Mesenchymal stem cell (in vitro differentiated cells and primary cell): Measurements from ENCODE around the gene RAB37.
A peak's percentile ranks its signal among the peaks of the same experiment; 100 is the strongest.

ENCODE experiments used
- DNase-seq: peaks from one replicate; pipeline ENCODE4 v3.0.0-alpha.2; 2013
- H2AFZ ChIP-seq: one replicate; pipeline ENCODE4 v1.6.1; 2013; ENCODE audit warnings: low read depth, mild to moderate bottlenecking, control low read depth, inconsistent platforms, low read length, moderate library complexity
- H2AK5ac ChIP-seq: 2 replicates; pipeline ENCODE4 v1.6.1; 2013; ENCODE audit warnings: low read length, moderate library complexity, mild to moderate bottlenecking, inconsistent platforms; ENCODE audit not compliant: severe bottlenecking
- H2BK120ac ChIP-seq: one replicate; pipeline ENCODE4 v1.6.1; 2013; ENCODE audit warnings: low read depth, mild to moderate bottlenecking, inconsistent platforms, low read length, moderate library complexity
- H2BK12ac ChIP-seq, 2 experiments: one replicate each; pipeline ENCODE4 v1.6.1; 2013; ENCODE audit warnings: inconsistent platforms in 2 of 2, low read length in 2 of 2, mild to moderate bottlenecking in 2 of 2, moderate library complexity in 2 of 2, control low read depth in 1 of 2
- H2BK15ac ChIP-seq: one replicate; pipeline ENCODE4 v1.6.1; 2013; ENCODE audit warnings: mild to moderate bottlenecking, low read depth, inconsistent platforms; ENCODE audit not compliant: poor library complexity, severe bottlenecking
- H2BK5ac ChIP-seq: 2 replicates; pipeline ENCODE4 v1.6.1; 2013; ENCODE audit warnings: low read depth, mild to moderate bottlenecking, low read length, control low read depth, inconsistent platforms; ENCODE audit not compliant: poor library complexity, severe bottlenecking
- H3K14ac ChIP-seq, 2 experiments: one replicate each; pipeline ENCODE4 v1.6.1; 2013; ENCODE audit warnings: inconsistent platforms in 2 of 2, low read length in 2 of 2, control low read depth in 1 of 2, mild to moderate bottlenecking in 1 of 2, moderate library complexity in 1 of 2
- H3K18ac ChIP-seq, 2 experiments: one replicate each; pipeline ENCODE4 v1.6.1; 2013; ENCODE audit warnings: inconsistent platforms in 2 of 2, low read length in 2 of 2, control low read depth in 1 of 2, low read depth in 1 of 2, mild to moderate bottlenecking in 1 of 2
- H3K23ac ChIP-seq, 2 experiments: one replicate each; pipeline ENCODE4 v1.6.1; 2013; ENCODE audit warnings: inconsistent platforms in 2 of 2, low read length in 2 of 2, mild to moderate bottlenecking in 2 of 2, moderate library complexity in 2 of 2, control low read depth in 1 of 2
- H3K27ac ChIP-seq: 2 replicates; pipeline ENCODE4 v1.5.1; 2013; ENCODE audit warnings: mild to moderate bottlenecking, moderate library complexity, low read length, control low read depth, inconsistent platforms; ENCODE audit not compliant: poor library complexity, severe bottlenecking
- H3K27me3 ChIP-seq, 2 experiments: 2 replicates each; pipeline versions ENCODE4 v1.6.1 to v1.7.0; 2013; ENCODE audit warnings: low read length in 2 of 2, mild to moderate bottlenecking in 2 of 2, moderate library complexity in 2 of 2, control low read depth in 1 of 2, inconsistent platforms in 1 of 2; ENCODE audit not compliant: control insufficient read depth in 1 of 2, insufficient read depth in 1 of 2
- H3K36me3 ChIP-seq, 2 experiments: 2 replicates each; pipeline versions ENCODE4 v1.6.1 to v1.7.0; 2013; ENCODE audit warnings: low read length in 2 of 2, control low read depth in 1 of 2, inconsistent platforms in 1 of 2, low read depth in 1 of 2, mild to moderate bottlenecking in 1 of 2; ENCODE audit not compliant: insufficient read depth in 2 of 2, control insufficient read depth in 1 of 2
- H3K4ac ChIP-seq, 2 experiments: one replicate each; pipeline ENCODE4 v1.6.1; 2013; ENCODE audit warnings: inconsistent platforms in 2 of 2, low read length in 2 of 2, mild to moderate bottlenecking in 2 of 2, moderate library complexity in 2 of 2, control low read depth in 1 of 2, low read depth in 1 of 2
- H3K4me1 ChIP-seq: 2 replicates; pipeline ENCODE4 v1.6.1; 2013; ENCODE audit warnings: low read depth, low read length, control low read depth; ENCODE audit not compliant: control insufficient read depth, insufficient read depth
- H3K4me2 ChIP-seq: 2 replicates; pipeline ENCODE4 v1.6.1; 2013; ENCODE audit warnings: low read length, mild to moderate bottlenecking, inconsistent platforms; ENCODE audit not compliant: poor library complexity, severe bottlenecking
- H3K4me3 ChIP-seq, 2 experiments: 2 replicates each; pipeline versions ENCODE4 v1.5.1 to v1.7.0; 2013; ENCODE audit warnings: low read length in 2 of 2, mild to moderate bottlenecking in 2 of 2, control low read depth in 1 of 2, low read depth in 1 of 2; ENCODE audit not compliant: insufficient read depth in 1 of 2
- H3K79me1 ChIP-seq: replicated peaks from 2 replicates; pipeline ENCODE4 v1.6.1; 2013; ENCODE audit warnings: mild to moderate bottlenecking, control low read depth, low read length, inconsistent platforms; ENCODE audit not compliant: poor library complexity, severe bottlenecking
- H3K9ac ChIP-seq: 2 replicates; pipeline ENCODE4 v1.7.0; 2013; ENCODE audit warnings: mild to moderate bottlenecking, low read length, moderate library complexity
- H3K9me3 ChIP-seq: 2 replicates; pipeline ENCODE4 v1.7.0; 2013; ENCODE audit warnings: mild to moderate bottlenecking, low read length; ENCODE audit not compliant: control insufficient read depth
- H4K8ac ChIP-seq: one replicate; pipeline ENCODE4 v1.6.1; 2013; ENCODE audit warnings: inconsistent platforms, mild to moderate bottlenecking, low read length, moderate library complexity
- H4K91ac ChIP-seq: one replicate; pipeline ENCODE4 v1.6.1; 2013; ENCODE audit warnings: mild to moderate bottlenecking, low read length, inconsistent platforms
- WGBS: methylation state at CpG from one replicate; pipeline ENCODE4 v1.1.7; 2013; ENCODE audit warnings: mixed read lengths; 5-methylcytosine and 5-hydroxymethylcytosine counted together

RAB37 gene

GRCh38 chr17:74750327-74751069 is 13.4 kb downstream of the RAB37 start:
- peak overlapping the region in 1 of 2 experiments; percentile 67 for H3K18ac ChIP-seq
- no peak for DNase-seq
- peaks cover 0 to 3% of the 10 kb centered on the region in 2 experiments for H3K27me3 ChIP-seq
- no peak overlapping the region for H2BK120ac ChIP-seq
- H2AFZ ChIP-seq: no peak overlapping the region
- H3K79me1 ChIP-seq: peaks cover 23% of the 10 kb centered on the region
- no peak overlapping the region for H2BK5ac ChIP-seq
- H2BK15ac ChIP-seq: peak overlapping the region; percentile 13
- peak overlapping the region in 1 of 2 experiments; percentile 76 for H3K14ac ChIP-seq
- peak overlapping the region; percentile 83 for H4K91ac ChIP-seq
- H3K36me3 ChIP-seq: peaks cover 0 to 21% of the 10 kb centered on the region in 2 experiments
- H2BK12ac ChIP-seq: peak overlapping the region; percentile 57 to 65
- H3K23ac ChIP-seq: peak overlapping the region in 1 of 2 experiments; percentile 10
- peaks cover 40% of the 10 kb centered on the region for H3K4me1 ChIP-seq
- peak overlapping the region; percentile 54 for H3K27ac ChIP-seq
- H2AK5ac ChIP-seq: peak overlapping the region; percentile 54
- peak overlapping the region; percentile 77 for H4K8ac ChIP-seq
- H3K9me3 ChIP-seq: no peaks in the 10 kb centered on the region
- H3K4ac ChIP-seq: peak overlapping the region; percentile 34 to 85
- peak overlapping the region; percentile 75 to 87 for H3K4me3 ChIP-seq
- H3K9ac ChIP-seq: no peak overlapping the region
- 68% methylated on average over 13 of the region's 13 CpGs for WGBS
- peak overlapping the region; percentile 92 for H3K4me2 ChIP-seq

GRCh38 chr17:74752415-74752814 is 15.4 kb downstream of the RAB37 start:
- H3K9me3 ChIP-seq: no peaks in the 10 kb centered on the region
- no peak overlapping the region for H2BK12ac ChIP-seq
- no peak overlapping the region for H2AK5ac ChIP-seq
- no peak overlapping the region for H3K4me3 ChIP-seq
- WGBS: 89% methylated on average over 9 of the region's 9 CpGs
- H3K14ac ChIP-seq: no peak overlapping the region
- H3K27me3 ChIP-seq: peaks cover 0 to 3% of the 10 kb centered on the region in 2 experiments
- no peak overlapping the region for H3K18ac ChIP-seq
- H3K4me2 ChIP-seq: no peak overlapping the region
- no peak overlapping the region for H3K23ac ChIP-seq
- no peak for DNase-seq
- no peak overlapping the region for H3K27ac ChIP-seq
- peaks cover 42% of the 10 kb centered on the region for H3K4me1 ChIP-seq
- no peak overlapping the region for H2BK5ac ChIP-seq
- peaks cover 31% of the 10 kb centered on the region for H3K79me1 ChIP-seq
- H2AFZ ChIP-seq: no peak overlapping the region
- no peak overlapping the region for H2BK120ac ChIP-seq
- H4K91ac ChIP-seq: no peak overlapping the region
- no peak overlapping the region for H4K8ac ChIP-seq
- H3K36me3 ChIP-seq: peaks cover 0 to 22% of the 10 kb centered on the region in 2 experiments
- H2BK15ac ChIP-seq: no peak overlapping the region
- no peak overlapping the region for H3K9ac ChIP-seq
- no peak overlapping the region for H3K4ac ChIP-seq

DNA sequence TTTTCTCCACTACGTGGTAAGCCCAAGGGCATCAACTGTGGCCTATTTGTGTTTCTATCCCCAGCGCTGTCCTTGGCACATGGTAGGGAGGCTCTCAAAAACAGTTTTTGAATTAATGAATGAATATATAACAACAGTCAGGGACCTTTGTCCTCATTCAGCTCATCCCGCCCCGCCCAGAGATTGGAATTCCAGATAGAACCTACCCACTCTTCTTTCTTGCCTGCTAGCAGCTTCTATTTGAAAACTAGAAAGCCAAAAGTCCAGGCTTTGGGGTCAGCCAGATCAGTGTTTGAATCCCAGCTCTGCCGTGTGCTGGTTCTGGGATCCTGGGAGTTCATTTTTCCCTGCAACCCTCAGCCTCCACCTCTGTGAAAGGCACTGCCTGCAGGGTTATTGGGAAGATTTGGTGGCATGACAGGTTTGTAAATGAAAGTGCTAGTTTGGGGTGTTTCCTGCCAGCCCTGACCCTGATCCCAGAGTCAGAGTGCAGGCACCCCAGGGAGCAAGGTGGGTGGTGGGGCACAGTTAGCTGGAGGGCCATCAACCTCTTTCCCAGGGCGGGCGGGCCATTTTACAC is 15.9 kb downstream of the RAB37 start:
- H3K27ac ChIP-seq: no peak overlapping the region
- no peak overlapping the region for H4K91ac ChIP-seq
- H3K4me3 ChIP-seq: no peak overlapping the region
- no peak overlapping the region for H2BK15ac ChIP-seq
- no peak overlapping the region for H2BK5ac ChIP-seq
- no peak overlapping the region for H3K4ac ChIP-seq
- no peaks in the 10 kb centered on the region for H3K9me3 ChIP-seq
- H3K9ac ChIP-seq: no peak overlapping the region
- no peak overlapping the region for H3K4me2 ChIP-seq
- H4K8ac ChIP-seq: no peak overlapping the region
- no peak overlapping the region for H2AFZ ChIP-seq
- peak overlapping the region; percentile 33 for H2AK5ac ChIP-seq
- H3K23ac ChIP-seq: no peak overlapping the region
- peaks cover 0 to 3% of the 10 kb centered on the region in 2 experiments for H3K27me3 ChIP-seq
- H3K18ac ChIP-seq: no peak overlapping the region
- peaks cover 0 to 22% of the 10 kb centered on the region in 2 experiments for H3K36me3 ChIP-seq
- H2BK120ac ChIP-seq: peak overlapping the region; percentile 29
- 99% methylated on average over 6 of the region's 7 CpGs for WGBS
- no peak overlapping the region for H2BK12ac ChIP-seq
- no peak for DNase-seq
- peaks cover 34% of the 10 kb centered on the region for H3K79me1 ChIP-seq
- H3K4me1 ChIP-seq: peaks cover 42% of the 10 kb centered on the region
- H3K14ac ChIP-seq: no peak overlapping the region

- no peak overlapping the region for H4K8ac ChIP-seq
- no peak overlapping the region for H4K91ac ChIP-seq
- peaks cover 44% of the 10 kb centered on the region for H3K79me1 ChIP-seq
- H3K23ac ChIP-seq: no peak overlapping the region
- 98% methylated on average over 3 of the region's 3 CpGs for WGBS
- H2BK120ac ChIP-seq: no peak overlapping the region
- H3K4me2 ChIP-seq: no peak overlapping the region
- DNase-seq: no peak
- no peak overlapping the region for H3K4me3 ChIP-seq
- H2AFZ ChIP-seq: no peak overlapping the region
- H2AK5ac ChIP-seq: no peak overlapping the region
- H3K9ac ChIP-seq: no peak overlapping the region
- peaks cover 57% of the 10 kb centered on the region for H3K4me1 ChIP-seq
- peaks cover 0 to 24% of the 10 kb centered on the region in 2 experiments for H3K36me3 ChIP-seq
- no peaks in the 10 kb centered on the region for H3K27me3 ChIP-seq
- no peak overlapping the region for H3K14ac ChIP-seq
- no peak overlapping the region for H3K18ac ChIP-seq
- no peak overlapping the region for H2BK5ac ChIP-seq
- no peak overlapping the region for H2BK15ac ChIP-seq
- H2BK12ac ChIP-seq: no peak overlapping the region
- no peak overlapping the region for H3K4ac ChIP-seq
- H3K27ac ChIP-seq: no peak overlapping the region
- H3K9me3 ChIP-seq: no peaks in the 10 kb centered on the region
Measured at GRCh38 chr17:74754832-74755231, 17.8 kb downstream of the RAB37 start.
